A549 treated with AZD2906 at 1 μM for 4 hours (cell line): Measurements from ENCODE around the gene EFNB1. TPM values are rescaled to one million over a fixed set of nuclear protein-coding genes. Genes with fewer than 3 reads are reported as not detected.

Experiments used
- total RNA-seq: library from RNA; stranded (reverse); fragments of 200-300 nt; extraction: Qiagen RNA extraction; gene quantifications from 5 replicates; pipeline ENCODE4 v1.2.3, GENCODE V29; 2022

The EFNB1 gene
- 9.3 to 10.5 TPM (median 10.1 TPM) in 5 replicates for total RNA-seq

DNA sequence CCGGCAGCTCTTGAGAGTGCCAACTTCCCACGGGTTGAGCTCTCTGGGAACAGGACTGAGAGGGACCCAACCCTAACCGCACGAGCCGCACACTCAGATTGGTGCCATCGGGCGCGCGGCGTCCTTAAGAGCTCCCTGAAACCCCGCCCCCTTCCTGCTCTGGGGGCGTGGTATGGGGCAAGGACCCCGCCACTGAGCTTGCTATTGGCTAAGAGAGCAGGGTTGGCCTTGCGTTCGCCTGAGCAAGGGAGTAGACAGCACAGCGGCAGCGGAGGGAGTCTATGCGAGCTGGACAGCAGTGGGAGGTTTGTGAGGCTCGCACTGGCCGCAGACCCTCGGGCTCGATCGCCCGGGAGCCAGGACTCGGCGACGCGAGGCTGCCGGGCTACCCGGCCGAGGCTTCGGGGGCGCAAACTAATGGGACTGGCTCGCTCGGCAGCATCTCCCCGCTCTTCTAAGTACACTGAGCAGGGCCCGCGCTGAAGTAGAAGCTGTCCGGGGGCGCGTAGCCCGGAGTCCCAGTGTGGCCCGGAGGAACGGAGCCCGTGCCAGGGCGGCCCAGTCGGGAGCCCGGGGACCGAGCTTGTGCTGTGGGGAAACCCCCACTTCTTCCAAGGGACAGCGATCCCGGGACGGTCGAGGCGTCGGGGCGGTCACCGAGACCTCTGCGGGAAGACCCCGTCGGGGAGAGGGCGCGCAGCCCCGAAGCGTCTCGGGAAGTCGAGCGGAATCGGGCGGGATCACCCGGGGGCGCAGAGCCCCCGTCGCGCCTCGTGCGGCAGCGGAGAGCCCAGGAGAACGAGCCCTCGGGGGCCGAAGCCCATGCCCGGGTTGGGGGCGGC is at the start of gene EFNB1:
EFNB1 (plus strand) TSS at position 282 of the 842 bp plus-strand sequence. CDS start 756 bp downstream, outside the sequence.

Other genes starting within 250 kb of the EFNB1 start
- 1.0 to 1.8 TPM (median 1.5 TPM) in 5 replicates for gene STARD8, start 181.4 kb upstream of the EFNB1 start, total RNA-seq